Measurements from ENCODE around the gene RBBP8. TPM values are rescaled to one million over a fixed set of nuclear protein-coding genes. Genes with fewer than 3 reads are reported as not detected.

RBBP8 gene
- total RNA-seq, 1 experiment from 2014 or later, result 65.2 TPM

- Histone ChIP-seq H3K4me1 (ENCODE audit: insufficient read depth, low read length) (no peaks in the 10 kb centered on the region), H3K56ac (ENCODE audit: insufficient read length, low read depth, low read length) (no peak overlapping the region), H3K14ac (ENCODE audit: insufficient read depth, low read length) (no peak overlapping the region), H2BK5ac (ENCODE audit: insufficient read length, low read length) (no peak overlapping the region), H2BK12ac (ENCODE audit: insufficient read length, low read depth, low read length) (no peak overlapping the region), H3K79me1 (ENCODE audit: insufficient read depth, low read depth, low read length, poor library complexity, severe bottlenecking) (peaks cover 3% of the 10 kb centered on the region), H4K8ac (replicated peaks; ENCODE audit: insufficient read length, low read depth, low read length) (no peak overlapping the region), H3K79me2 (ENCODE audit: insufficient read depth, low read length) (no peaks in the 10 kb centered on the region), H2BK15ac (ENCODE audit: low read depth, low read length) (no peak overlapping the region), H3K9me3 (ENCODE audit: control insufficient read depth, low read depth, low read length) (no peaks in the 10 kb centered on the region), H3K27me3 (ENCODE audit: insufficient read depth, low read length) (no peaks in the 10 kb centered on the region), H3K27ac (ENCODE audit: insufficient read length, low read depth, low read length) (no peak overlapping the region), H4K20me1 (ENCODE audit: control insufficient read depth, insufficient read depth, insufficient read length) (no peaks in the 10 kb centered on the region), H2BK20ac (ENCODE audit: low read depth, low read length, poor library complexity, severe bottlenecking) (no peak overlapping the region), H3K23me2 (ENCODE audit: insufficient read length, low read depth, low read length, poor library complexity, severe bottlenecking) (no peaks in the 10 kb centered on the region), H3K23ac (ENCODE audit: insufficient read length, low read depth, low read length) (no peak overlapping the region), H4K5ac (ENCODE audit: insufficient read length, low read depth, low read length) (no peak overlapping the region), H3K18ac (ENCODE audit: insufficient read length, low read depth, low read length) (no peak overlapping the region), H2BK120ac (ENCODE audit: low read depth, low read length, poor library complexity, severe bottlenecking) (no peak overlapping the region), H3K4ac (ENCODE audit: low read depth, low read length) (no peak overlapping the region), H3K9ac (ENCODE audit: extremely low read depth, insufficient read length, low read length) (no peak overlapping the region), H2AFZ (ENCODE audit: low read length) (no peak overlapping the region), H2AK5ac (ENCODE audit: insufficient read length, low read length) (no peak overlapping the region), H3T11ph (ENCODE audit: low read length) (no peak overlapping the region), H3K4me2 (ENCODE audit: insufficient read depth, insufficient read length, low read length) (no peak overlapping the region), H4K91ac (ENCODE audit: insufficient read length, low read depth, low read length) (no peak overlapping the region)
- Mint-ChIP-seq H3K9me3 (no peaks in the 10 kb centered on the region; a peak in 1 of 5 replicates), H3K4me1 (peaks cover 4 to 7% of the 10 kb centered on the region in 2 experiments; a peak in 2 of 4 replicates), H3K27ac (peak overlapping the region in 2 of 3 experiments; percentile 35 to 44; a peak in 2 of 7 replicates), H3K4me3 (no peak overlapping the region), H3K27me3 (ENCODE audit: low read depth) (no peaks in the 10 kb centered on the region), H3K36me3 (ENCODE audit: insufficient read depth in 1 of 3, low read depth in 3 of 3) (peaks cover 6 to 36% (median 19%) of the 10 kb centered on the region in 3 experiments)
- no CpG with 5 or more reads among the region's 3 CpGs for WGBS (ENCODE audit: extremely low coverage, insufficient read length, low lambda C conversion rate)
- no peak for DNase-seq
- TF ChIP-seq, protein P1, sequence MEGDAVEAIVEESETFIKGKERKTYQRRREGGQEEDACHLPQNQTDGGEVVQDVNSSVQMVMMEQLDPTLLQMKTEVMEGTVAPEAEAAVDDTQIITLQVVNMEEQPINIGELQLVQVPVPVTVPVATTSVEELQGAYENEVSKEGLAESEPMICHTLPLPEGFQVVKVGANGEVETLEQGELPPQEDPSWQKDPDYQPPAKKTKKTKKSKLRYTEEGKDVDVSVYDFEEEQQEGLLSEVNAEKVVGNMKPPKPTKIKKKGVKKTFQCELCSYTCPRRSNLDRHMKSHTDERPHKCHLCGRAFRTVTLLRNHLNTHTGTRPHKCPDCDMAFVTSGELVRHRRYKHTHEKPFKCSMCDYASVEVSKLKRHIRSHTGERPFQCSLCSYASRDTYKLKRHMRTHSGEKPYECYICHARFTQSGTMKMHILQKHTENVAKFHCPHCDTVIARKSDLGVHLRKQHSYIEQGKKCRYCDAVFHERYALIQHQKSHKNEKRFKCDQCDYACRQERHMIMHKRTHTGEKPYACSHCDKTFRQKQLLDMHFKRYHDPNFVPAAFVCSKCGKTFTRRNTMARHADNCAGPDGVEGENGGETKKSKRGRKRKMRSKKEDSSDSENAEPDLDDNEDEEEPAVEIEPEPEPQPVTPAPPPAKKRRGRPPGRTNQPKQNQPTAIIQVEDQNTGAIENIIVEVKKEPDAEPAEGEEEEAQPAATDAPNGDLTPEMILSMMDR (conservative IDR thresholded peaks at IDR 0.05), result no peak
These were observed 31.0 kb downstream of the RBBP8 start for GRCh38 chr18:22964116-22964515.

Data from H9 (cell line).